HG03159 (cell line): ENCODE measurements around the gene WASHC1.
"Not testable (repeated sequence)": the region's sequence is repeated elsewhere in the genome, so short reads cannot be mapped to it uniquely, and the experiment has no call there.

ENCODE experiments used
- ATAC-seq: cut with Tn5 transposase; IDR thresholded peaks from one replicate; pipeline ENCODE4 v1.9.1; 2021; ENCODE audit warnings: mild to moderate bottlenecking, moderate library complexity; ENCODE audit not compliant: unreplicated experiment

The WASHC1 gene, protein sequence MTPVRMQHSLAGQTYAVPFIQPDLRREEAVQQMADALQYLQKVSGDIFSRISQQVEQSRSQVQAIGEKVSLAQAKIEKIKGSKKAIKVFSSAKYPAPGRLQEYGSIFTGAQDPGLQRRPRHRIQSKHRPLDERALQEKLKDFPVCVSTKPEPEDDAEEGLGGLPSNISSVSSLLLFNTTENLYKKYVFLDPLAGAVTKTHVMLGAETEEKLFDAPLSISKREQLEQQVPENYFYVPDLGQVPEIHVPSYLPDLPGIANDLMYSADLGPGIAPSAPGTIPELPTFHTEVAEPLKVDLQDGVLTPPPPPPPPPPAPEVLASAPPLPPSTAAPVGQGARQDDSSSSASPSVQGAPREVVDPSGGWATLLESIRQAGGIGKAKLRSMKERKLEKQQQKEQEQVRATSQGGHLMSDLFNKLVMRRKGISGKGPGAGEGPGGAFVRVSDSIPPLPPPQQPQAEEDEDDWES

DNA sequence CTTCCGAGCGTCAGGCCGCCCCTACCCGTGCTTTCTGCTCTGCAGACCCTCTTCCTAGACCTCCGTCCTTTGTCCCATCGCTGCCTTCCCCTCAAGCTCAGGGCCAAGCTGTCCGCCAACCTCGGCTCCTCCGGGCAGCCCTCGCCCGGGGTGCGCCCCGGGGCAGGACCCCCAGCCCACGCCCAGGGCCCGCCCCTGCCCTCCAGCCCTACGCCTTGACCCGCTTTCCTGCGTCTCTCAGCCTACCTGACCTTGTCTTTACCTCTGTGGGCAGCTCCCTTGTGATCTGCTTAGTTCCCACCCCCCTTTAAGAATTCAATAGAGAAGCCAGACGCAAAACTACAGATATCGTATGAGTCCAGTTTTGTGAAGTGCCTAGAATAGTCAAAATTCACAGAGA, at the start of gene WASHC1:
WASHC1 (minus strand) TSS at position 101 of the 400 bp plus-strand sequence. CDS start 4,457 bp downstream, outside the sequence.
- ATAC-seq = not testable (repeated sequence)

DNA sequence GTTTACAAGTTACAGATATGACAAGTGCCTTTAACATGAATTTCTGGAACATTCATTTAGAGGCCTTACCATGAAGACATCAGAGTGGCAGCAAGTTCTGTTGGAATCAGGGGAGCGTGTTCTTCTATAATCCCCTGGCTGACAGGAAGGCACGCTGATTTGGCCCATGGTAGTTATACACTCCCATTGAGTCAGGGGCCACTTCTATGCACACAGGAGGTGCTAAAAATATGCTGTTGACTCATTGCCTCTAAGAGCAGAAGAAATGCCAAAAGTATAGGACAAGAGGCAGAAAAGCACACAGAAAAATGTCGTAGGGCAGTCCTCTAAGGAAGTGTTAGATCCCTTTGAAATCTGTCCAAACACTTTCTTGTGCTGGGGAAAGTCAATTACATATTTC, 49.1 kb upstream of the WASHC1 start:
- ATAC-seq = not testable (repeated sequence)

DNA sequence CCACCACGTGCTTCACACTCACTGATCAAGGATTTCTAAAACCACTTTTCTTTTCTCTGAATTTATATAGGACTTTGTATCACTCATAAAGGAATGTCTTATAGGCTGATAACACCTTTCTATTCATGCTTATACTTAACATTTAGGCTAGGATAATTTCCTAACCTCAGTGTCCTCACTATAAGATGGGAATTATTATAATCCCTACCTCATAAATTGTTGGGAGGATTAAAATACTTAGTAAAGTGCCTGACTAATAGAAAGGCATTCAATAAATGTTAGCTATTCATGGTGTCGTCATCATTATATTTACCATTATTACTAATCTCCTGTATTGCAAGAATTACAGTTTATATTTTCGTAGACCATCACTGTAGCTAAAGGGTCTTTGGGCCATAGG, 47.1 kb upstream of the WASHC1 start:
- ATAC-seq = not testable (repeated sequence)

DNA sequence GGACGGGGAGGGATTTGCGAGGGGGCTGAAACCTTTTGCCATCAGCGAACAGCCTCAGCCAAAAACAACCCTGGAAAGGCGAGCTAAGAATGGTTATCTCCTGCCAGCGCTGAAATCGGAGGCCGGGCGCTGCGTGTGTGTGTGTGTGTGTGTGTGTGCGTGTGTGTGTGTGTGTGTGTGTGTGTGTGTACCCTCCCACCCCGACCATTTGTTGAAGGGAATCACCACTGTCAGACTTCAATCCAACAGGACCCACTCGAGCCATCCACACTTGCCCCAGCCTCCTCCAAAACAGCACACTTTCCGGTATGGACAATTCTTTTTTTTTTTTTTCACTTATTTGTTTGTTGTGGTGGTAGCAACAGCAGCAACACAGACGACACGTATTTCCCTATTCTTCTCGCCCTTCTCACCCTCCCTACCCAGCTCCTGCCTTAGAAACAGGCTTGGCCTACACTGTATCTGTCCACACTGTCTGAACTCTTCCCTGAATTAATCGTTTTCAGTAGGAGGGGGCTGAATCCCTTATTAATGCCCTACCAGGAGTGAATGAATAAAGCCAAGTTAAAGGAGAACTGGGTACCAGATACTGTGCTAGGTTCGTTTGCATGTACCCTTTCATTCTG, 44.8 kb upstream of the WASHC1 start:
- ATAC-seq = not testable (repeated sequence)

DNA sequence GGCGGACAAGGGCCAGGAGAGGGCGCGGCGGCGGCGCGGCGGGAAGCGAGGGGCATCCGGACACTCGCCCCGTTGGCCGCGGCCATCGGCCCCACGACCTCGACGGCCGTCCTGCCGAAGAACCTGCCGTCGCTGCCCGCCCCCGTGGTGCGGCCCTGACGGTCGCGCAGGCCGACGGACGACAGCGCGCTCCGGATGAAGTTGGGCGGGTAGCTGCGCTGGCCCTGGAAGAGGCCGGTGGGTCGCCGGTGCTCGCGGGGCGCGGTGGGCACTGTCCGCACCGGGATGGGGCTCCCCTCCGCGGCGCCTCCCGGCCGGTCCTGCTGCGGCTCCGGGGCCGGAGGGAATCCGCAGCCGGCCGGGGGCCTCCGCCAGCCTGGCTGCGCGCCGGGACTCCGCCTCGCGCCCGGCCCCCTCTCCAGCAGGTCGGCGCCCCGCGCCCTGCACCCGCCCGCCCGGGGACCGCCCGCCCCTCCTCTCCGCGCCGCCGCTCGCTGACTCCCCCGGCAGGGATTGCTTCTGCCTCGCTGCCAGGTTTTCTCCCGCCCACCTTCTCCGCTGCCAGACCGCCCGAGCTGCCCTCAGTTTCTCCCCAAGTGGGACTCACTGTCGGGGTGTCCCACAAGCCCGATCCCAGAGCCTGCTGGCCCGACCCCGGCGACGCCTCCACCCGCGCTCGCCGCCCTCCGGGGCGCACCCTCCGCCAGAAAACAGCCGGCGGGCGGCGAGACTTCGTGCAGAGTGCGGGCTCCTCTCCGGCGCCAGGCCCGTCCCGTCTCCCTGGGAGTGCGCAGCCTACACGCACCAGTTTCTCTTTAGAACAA, 44.0 kb upstream of the WASHC1 start:
- ATAC-seq = not testable (repeated sequence)

DNA sequence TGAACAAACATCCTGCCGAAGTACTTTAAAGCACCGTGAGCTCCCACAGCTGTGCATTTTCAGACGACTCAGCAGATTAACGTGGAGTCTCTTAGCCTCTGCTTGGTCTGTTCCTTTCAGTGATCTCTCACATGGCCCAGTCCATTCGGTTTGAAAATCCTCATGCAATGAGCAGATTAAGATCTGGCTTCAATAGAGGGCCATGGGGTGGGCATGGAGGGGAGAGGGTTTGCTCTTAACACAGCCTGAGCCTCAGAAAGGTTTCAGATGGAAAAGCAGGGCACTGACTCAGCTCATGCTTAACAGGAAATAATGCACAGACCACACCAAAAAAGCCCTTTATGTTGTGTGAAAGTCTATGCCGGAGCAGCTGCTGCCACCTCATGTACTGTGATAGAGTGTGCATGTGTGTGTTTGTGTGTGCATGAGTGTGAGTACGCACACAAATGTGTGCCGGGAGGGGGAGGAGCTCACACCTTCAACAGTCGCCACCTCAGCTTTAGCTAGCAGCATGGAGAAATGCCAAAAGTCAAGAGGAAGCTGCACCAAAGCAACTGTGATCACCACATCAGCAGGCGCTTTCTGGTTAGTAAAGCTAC, 33.9 kb upstream of the WASHC1 start:
- peak; percentile 82 for ATAC-seq

DNA sequence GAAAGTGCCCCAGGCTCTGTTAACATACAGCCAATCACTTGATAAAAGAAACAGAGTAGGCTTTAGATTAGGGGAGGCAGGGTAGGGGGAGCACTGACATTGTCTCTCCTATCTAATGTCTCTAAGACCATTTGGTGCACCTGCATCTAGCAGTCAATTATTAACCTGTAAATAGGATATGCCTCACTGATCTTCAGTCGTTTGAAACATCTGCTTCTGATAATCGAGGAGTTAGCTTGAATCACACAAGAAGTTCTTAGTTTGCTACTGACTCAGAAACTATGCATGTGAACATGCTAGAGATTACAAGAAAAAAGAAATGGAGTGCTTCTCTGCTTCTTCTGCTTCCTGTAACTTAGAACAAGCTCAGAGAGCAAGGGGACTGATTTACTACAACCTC, 23.4 kb upstream of the WASHC1 start:
- ATAC-seq = peak; percentile 91

DNA sequence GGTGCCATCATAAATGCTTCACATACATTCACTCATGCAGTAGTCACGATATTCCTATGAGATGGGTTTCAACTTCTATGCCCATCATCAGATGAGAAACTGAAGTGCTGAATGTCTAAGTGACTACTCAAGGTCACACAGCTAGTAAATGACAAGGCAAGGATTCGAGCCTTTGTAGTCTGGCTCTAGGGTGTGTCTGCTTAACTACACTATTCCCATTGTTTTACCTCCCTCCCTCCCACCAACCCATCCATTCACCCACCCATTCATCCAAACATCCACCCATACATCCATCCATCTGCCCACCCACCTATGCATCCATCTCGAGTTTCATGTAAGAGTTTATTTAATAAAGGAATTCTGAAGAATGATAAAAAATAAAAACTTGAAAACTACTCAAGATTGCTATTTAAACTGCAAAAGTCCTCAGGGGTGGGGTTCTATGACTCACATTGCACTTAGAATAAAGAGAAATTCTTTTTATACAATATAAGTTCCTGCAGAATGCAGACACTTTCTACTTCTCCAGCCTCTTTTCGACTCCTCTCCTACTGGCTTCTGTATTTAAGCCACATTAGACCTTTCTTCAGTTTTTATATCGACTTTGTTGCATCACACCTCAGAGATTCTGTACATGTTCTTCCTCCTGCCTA, 19.1 kb upstream of the WASHC1 start:
- not testable (repeated sequence) for ATAC-seq

DNA sequence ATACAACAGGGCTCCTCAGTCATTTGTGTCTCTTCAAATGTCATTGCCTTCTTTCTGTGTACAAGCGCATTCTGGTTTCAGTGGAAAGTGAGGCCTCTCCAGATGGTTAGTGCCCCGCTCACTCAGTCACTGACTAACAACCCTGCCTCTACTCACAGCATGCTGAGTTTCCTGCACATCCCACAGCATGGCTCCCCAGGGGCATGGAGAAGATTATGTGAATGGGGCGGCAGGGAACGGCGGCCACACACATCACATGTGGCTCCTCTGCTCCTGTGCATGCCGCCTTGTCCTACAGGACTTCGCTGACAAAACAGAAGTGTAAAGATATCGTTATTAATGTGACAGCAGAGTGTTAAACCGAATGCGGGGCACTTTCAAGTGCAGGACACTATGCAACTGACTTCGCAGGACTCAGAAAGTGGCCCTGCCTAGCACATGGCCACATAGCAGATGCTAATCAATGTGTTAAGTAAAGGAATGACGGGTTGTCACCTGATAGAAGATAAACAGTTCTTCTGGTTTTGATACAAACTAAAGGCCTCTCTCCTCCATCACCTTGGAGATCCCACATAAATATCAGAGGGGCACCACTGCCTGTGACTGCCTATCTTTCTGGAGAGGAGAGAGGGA, 17.5 kb upstream of the WASHC1 start:
- not testable (repeated sequence) for ATAC-seq

DNA sequence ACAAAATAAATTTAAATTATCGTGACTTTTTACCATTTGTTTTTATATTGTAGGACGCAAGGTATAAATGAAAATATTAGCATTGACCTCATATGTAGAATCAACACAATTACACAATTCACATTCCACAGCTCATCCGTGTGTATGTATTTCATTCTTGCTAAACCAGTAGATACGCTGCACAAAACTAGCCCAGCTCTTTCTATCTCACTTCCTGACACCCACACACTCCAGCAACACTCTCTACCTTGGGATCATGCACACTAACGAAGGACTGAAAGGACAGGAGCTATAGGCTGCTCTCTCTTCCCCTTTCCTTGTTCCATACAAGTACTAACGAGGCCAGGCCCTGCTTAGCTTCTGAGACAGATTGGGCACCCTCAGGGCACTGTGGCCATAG, 16.9 kb upstream of the WASHC1 start:
- not testable (repeated sequence) for ATAC-seq

DNA sequence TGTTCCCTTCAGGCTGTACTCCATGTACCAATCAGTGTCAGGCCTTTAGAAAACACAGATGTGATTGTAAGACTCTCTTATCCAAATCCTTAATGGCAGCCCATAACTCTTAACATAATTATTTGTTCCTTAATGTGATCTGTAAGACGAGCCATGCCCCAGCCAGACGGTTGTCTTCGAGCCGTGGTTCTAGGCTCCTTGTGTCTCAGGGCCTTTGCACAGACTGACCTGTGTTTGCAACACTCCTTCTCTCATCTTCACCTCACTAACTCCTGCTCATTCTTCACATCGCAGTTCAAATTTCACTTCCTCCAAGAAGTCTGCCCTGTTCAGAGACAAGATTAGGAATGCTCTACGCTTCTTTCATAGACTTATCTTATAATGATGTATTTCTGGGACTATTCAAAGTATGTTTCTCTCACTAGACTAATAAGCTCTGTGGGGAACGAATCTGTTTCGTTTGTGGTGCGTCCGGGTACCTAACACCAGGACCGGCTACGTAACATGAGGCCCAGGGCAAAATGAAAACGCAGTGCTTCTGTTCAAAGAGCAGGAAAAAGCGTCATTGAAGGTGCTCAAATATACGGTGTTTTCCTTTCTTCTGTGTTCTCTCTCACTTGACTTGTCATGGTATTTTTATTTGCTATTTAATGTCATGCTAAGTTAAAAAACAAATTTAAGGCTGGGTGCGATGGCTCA, 16.1 kb upstream of the WASHC1 start:
- ATAC-seq = not testable (repeated sequence)

DNA sequence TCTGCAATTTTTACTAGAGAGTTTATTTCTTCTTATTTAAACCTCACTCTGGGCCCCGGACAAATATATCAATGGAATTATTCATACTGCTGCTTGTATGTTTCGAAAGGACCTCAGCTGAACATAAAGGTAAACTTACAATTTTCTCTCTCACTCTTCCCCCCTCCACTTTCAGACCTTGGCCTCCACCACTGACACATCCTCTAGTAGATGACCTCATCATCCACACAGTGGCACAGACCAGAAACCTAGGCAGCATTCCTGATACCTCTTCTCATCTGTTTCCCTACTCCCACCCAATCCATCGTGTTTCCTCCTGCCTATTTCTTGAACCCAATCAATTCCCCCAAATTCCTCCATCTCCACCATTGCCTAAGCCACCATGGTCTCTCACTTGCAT, 15.2 kb upstream of the WASHC1 start:
- ATAC-seq = not testable (repeated sequence)

DNA sequence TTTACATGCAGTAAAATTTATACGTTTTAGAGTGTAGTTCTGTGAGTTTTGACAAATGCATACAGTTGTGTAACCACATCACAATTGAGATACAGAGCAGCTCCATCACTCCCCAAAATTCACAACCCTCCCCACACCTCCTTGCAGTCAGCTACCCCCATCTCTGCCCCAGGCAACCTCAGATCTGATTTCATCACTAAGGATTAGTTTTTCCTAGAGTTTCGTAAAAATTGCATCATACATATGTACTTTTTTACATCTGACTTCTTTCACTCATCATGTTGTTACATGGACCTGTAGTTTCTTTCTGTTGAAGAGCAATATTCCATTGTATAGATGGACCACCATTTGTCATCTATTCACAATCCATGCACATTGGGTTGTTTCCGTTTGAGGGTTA, 14.4 kb upstream of the WASHC1 start:
- not testable (repeated sequence) for ATAC-seq

DNA sequence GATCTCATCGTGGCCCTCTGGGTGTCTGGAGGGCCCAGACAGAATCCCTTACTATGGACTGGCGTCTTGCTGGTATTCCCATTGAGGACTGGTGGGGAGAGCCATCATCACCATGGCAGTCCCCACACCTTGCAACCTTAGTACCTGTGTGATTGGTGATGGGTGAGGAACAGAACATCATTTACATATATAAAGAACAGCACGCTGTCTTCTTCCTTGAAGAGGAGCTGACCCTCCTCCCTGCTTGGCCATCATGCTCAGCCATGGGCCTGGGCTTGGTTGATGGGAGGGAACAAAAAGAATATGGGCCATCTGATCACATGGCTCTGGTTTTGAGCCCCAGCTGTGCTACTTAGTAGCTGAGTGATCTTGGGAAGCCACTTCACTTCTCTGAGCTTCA, 13.9 kb upstream of the WASHC1 start:
- ATAC-seq = not testable (repeated sequence)

DNA sequence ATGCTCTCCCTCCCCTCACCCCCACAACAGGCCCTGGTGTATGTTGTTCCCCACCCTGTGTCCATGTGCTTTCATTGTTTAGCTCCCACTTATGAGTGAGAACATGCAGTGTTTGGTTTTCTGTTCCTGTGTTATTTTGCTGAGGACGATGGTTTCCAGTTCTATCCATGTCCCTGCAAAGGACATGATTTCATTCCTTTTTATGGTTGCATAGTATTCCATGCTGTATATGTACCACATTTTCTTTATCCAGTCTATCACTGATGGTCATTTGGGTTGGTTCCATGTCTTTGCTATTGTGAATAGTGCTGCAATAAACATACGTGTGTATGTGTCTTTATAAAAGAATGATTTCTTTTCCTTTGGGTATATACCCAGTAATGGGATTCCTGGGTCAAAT, 12.6 kb upstream of the WASHC1 start:
- ATAC-seq = not testable (repeated sequence)

DNA sequence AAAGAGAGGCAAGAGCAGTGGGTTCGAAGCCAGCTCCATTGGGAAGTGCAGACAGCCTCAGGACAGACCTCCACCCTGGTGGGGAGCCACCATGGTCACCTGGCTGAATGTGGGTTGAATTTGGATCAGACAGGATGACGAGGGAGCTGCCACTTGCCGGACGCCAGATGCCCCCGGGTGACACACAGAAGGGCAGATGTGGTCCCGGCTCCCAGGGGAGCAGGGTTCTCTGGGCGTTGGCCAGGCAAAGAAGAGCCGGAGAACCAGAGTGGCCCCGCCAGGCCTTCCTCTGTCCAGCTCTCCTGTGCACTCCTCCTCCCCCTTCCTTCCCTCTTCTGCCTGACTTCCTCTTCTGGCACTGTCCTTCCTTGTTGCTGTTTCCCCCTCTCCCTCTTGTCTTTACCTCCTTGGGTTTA, 12.0 kb upstream of the WASHC1 start:
- ATAC-seq = not testable (repeated sequence)

DNA sequence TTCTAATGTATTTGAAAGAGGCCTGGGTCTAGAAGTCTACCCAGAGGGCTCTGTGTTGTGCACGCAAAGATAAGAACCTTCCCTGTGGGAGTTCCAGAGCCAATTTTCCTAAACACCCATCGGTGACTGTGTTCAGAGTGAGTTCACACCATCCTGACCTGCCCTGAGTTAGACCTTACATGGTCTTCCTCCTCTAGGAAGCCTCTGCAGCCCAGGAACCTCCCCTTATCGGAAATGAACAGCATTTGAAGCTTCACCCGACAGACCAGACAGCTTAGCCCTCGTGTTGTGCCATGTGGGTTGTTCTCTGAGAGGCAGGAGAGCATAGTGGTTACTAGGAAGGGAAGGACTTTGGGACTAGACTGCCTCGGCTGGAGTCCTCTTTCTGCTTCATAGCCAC, 3.1 kb upstream of the WASHC1 start:
- ATAC-seq = not testable (repeated sequence)

DNA sequence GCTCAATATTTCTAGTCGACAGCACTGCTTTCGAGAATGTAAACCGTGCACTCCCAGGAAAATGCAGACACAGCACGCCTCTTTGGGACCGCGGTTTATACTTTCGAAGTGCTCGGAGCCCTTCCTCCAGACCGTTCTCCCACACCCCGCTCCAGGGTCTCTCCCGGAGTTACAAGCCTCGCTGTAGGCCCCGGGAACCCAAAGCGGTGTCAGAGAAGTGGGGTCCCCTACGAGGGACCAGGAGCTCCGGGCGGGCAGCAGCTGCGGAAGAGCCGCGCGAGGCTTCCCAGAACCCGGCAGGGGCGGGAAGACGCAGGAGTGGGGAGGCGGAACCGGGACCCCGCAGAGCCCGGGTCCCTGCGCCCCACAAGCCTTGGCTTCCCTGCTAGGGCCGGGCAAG, 481 bp downstream of the WASHC1 start:
- not testable (repeated sequence) for ATAC-seq

DNA sequence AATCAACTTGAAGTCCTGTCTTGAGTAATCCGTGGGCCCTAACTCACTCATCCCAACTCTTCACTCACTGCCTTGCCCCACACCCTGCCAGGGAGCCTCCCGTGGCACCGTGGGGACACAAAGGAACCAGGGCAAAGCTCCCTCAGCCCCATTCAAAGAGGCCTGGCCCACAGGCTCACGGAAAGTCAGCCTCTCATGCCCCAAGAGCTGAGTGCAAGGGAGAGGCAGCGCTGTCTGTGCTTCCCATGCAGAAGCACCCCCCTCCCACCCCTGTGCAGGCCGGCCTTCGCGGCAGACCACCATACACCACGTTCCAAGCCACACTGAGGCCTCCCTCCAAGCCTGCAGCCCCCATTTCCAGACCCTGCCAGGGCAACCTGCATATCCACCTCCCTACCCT, 7.6 kb downstream of the WASHC1 start:
- ATAC-seq = not testable (repeated sequence)
